NCI-H1417 (cell line): Measurements from ENCODE around the gene SPSB1.

Experiments used
- DNase-seq, 3 experiments: peaks; one replicate each; lab custom pipeline; 2025; lab: John Stamatoyannopoulos, UW

The SPSB1 gene

DNA sequence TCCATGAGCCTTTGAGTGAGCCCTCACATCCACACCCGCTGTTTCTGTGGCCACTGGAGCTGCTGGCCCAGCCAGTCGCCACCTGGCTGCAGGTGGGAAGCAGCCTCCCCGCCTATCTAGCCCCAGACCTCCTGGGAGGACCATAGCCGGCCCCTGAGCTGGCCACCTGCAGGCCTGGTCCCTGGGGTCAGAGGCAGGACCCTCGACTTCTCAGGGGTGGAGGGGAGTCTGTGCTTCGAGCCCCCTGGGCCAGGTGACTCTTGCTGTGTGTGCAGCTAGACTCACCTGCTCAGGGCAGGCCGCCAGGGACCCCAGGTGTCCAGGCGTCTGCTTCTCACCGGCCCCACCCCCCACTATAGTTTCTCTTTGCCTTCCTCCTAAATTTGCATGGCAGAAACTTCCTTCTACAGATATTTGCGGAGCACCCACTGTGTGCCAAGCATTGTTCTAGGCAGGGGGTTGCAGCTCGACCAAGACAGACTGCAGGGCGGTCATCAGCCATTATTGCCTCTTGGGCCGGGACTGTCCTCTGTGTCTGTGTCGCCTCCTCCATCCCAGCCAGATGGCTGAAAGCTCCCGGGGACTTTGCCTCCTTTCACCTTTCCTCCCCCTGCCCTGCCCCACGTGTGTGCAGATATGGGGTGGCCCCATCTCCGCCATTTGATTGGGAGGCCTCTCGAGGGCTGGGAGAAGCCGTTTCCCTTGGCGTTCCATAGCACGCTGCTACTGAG, 27.3 kb downstream of the SPSB1 start:
- DNase-seq = no peak

DNA sequence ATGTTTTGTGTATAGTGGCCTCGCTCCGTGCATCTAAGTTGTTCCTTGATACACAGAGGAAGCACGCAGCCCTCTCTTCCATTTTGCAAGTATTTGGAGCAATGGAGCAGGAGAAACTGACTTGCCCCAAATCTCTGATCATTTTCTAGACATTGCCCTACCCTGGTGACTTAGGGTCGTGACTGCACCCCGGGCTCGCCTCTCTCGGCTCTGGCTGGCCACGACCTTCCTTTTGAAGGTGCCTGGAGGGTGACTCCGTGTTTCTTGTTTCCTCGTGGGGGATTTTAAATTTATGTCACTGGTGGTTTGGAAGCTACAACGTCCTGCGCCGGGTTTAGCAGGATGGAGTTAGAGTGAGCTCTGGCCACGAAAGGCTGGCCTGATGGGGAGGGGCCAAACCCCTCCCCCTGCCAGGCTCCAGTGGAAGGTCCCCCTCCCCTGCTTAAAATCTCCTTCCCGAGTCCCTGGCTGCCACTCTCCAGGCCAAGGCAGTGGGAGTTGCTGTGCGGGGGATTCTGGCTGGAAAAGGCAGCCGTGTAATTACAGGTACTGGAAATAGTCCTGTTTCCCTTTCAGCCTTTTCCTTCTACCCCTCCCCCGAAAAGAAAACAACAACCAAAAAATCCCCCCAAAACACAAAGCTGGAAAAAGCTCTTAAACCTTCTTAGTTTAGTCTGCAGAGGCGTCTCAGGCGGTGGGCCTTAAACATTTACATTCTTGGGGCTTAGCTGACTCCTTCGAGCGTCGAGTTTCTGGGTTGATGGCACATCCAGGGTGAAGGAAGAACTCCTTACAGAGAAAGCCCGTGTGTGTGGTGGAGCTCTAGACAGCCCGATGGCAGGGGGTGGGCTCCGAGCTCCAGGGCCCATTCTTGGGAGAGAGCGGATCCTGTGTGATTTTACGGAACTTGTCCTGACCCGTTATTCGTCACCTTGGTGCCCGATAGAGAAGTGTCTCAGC, 28.1 kb downstream of the SPSB1 start:
- DNase-seq = peak in 1 of 3 experiments; percentile 9

DNA sequence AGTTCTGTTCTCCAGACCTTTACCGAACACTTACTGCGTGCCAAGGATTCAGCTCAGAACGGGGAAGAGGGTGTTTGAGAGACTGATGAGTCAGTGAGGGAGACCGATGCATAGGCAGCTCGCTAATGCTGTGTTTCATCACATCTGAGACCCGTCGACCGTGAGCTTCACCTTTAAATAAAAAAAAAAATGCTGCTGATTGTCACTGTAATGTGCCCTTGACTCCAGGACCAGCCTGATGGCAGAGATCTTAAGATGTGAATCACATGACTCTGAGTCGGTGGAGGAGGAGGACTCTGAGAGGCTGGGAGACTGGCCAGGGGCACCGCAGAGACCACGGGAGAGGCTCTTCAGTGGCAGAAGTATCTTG, 28.8 kb downstream of the SPSB1 start:
- peak in 1 of 3 experiments; percentile 29 for DNase-seq

DNA sequence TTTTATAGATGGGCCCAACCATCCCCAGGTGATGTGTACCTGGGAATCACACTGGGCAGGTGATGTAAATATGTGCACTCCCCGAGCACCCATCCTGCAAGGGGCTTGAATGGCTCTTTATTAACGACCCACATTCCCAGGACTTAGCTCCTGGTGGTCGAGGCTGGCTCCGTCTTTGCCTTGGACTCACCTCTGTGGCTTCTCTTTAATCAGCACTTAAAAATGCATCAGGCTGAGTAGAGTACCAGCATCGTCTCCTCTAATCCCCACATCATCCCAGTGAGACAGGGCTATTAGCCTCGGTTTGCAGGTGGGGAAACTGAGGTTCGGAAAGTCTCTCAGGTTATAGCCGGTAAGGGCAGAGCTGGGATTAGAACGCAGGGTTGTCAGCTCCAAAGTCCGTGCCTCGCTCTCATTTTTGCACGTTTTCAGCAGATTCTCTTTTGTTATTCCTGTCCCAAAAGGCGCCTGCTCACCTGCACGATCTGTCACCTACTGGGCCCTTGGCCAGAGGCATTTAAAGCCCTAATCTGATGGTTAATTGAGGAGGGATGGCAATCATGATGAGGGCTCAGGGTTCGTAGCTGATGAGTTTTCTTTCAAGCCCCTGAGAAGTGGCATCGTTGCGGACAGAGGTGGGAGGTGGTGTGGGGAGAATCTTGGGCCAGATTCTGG, 29.4 kb downstream of the SPSB1 start:
- DNase-seq = no peak

DNA sequence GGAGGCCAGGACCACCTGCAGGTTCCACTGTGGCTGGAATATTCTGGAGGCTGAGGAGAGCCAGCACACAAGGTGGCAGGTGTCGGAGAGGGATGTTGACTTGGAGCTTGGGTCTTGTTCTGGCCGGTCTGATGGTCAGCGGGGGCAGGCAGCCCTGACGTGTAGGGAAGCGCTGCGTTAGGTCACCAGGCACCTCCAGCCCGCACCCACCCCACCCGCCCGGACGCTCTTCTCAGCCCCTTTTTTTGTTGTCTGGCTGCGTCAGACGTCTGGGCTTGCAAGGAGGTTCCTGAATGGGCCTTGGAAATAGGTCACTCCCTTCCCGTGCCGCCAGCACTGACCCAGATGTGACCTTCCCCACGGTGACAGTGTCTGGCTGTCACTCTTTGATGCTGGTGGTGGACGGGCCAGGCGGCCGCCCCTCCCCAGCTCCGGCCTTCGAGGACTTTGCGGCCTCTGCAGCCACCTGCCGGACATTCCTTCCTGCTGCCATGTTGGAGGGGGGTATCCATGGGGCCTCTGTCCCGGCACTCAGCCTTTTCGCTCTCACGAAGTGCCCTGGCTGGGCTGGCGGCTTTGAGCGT, 30.1 kb downstream of the SPSB1 start:
- DNase-seq = no peak

DNA sequence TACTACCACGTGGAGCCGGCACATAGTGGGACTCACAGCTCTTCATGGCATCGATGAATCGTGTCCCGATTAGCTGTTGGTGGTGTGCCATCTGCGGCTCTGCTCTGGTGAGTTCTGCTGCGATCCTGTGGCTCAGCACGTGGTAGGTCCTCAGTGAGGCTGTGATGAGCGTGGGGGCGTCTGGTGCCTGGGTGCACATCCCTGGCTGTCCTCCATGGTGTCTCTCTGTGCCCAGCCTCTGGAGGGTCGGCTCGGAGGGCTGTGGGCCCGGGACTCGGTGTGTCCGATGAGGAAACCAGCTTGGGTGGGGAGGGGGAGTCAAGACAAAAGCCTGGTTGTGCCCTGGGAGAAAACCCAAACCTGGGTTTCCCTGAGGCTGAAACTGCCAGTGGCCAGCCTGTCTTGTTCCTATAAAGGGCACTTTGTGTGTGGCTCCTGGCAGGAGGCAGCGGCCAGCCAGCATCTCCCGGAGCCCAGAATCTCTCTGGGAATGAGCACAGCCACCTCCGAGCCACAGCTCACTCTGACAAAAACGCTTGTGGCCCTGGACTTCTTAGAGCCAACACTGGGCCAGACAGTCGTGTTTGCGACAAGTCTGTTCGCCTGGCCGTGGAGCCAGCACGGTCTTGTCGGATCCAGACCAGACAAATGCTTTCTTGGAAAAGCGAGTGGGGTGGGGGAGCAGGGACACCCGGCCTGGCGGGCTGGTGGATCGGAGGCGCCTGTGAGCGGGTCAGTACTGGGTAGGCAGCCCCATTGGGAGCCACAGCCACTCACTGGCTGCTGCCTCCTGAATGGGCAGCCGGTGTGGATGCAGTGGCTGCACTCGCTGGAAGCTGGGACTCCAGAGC, 31.8 kb downstream of the SPSB1 start:
- DNase-seq = no peak

DNA sequence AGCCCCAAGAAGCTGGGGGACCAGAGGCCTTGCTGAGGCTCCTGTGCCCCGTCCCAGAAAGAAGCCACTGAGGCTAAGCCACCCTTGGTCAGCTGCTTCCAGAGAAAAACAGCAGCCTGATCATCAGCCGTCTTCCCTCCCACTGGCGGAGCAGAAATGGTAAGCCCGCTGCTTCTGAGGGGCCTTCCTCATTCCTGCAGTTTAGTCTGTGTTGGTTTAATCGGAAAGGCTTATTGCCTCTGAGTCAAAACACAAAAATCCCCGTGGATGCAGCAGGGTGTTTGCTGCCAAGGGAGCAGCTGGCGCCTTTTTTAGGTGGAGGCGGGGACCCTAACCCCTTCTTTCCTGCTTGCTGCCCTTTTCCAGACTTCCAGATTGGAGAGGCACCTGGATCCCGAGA, 33.9 kb downstream of the SPSB1 start:
- no peak for DNase-seq

DNA sequence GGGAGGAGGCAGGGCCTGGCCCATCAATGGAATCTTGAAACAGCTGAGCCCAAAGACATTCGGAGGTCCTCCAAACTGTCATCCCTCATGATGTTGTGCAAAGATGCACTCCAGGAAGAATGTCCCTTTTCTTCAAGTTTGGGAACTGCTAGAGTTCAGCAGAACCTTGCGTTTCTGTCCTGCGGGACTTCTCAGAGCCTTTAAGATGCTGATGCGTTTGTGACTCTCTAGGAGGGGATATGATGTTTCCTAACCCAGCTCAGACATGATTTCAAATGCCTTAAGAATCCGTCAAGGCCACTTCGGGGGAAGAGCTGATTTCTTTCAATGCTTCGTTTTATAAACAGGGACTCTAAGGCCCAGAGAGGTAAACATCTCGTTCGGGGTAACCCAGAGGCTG, 35.5 kb downstream of the SPSB1 start:
- DNase-seq = no peak

DNA sequence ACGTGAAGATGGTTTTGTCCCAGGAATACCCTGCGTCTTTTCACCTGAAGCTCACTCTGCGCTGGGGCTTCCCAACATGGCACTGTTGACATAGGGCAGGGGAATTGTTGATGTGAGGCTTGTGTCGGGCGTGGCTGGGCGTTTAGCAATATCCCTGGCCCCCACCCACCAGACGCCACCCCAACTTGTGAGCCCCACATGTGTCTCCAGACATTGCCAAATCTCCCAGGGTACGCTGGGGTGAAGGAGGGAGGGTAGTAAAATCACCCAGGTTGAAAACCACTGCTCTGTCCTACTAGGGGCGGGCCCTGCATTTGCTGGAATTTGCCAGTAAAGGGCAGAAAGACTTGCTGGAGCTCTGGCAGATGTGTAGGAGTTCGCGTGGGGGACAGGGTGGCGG, 36.0 kb downstream of the SPSB1 start:
- no peak for DNase-seq

DNA sequence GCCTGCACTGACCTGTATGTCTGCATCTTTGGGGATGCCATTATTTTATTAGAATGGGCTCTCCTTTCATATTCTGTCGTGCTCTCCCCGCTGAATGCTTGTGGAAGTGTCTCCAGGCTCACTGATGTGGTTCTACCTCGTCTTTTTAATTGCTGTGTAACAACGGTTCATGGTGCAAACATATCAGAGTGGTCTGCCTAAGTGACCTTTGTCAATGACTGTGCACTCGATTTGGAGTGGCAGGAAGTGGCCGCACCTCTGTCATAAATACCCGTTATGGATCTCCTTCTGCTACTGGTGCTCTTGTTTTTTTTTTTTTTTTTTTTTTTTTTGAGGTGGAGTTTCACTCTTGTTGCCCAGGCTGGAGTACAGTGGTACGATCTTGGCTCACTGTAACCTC, 38.3 kb downstream of the SPSB1 start:
- DNase-seq = peak in 2 of 3 experiments; percentile 5 to 12

DNA sequence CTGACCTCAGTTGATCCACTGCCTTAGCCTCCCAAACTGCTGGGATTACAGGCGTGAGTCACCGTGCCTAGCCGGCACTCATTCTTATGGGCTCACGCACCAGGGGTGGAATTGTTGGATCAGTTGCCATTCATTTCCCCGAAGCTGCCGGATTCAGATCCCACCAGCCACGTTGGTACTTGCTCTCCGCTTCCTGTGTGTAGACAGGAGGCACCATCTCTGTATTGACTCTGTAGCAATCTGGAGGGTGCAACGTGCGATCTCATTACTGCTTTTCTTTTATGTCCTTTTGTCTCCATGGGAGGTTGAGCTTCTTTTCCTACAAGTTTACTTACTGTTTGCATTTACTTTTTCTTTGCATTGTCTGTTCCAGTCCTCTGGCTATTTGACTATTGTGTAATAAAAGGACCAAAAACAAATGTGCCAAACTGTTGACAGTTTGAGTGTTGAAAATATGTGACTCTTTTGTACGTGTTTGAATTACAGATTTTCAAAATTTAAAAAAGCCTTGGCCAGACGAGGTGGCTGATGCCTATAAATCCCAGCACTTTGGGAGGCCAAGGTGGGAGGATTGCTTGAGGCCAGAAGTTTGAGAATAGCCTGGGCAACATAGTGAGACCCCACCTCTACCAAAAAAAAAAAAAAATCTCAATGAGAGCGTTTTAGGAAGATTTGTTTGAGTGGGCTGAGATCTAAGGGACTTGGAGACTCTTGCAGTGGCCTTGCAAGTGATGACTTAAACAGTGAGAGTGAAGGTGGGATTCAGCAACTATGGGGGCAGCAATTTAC, 39.1 kb downstream of the SPSB1 start:
- DNase-seq = no peak

DNA sequence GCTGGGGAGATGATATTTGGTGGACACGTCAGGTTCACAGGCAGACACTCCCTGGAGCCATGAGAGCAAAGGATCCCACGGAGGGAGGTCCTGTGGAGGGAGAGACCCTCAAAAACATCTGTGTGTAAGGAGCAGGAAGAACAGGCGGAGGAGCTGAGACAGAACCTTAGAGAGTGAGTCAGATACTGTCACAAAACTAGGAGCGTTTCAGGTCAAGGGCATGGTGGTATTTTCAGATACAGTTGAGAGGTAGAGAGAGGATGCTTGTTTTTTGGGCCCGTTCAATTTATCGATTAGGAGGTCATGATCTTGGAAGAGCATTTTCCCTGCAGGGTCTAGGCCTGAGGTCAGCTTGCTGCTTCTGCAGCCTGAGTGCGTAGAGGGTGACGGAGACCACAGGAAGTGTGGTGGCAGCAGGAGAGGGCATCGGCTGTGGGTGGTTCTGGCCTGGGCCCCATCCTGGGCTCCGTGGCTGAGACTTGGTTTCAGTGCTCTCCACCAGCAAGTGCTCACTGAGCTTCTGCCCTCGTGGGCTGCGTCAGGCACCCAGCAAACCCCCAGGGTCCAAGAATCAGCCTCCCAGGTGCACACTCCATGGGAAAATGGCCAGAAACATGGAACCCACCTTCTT, 39.9 kb downstream of the SPSB1 start:
- no peak for DNase-seq

DNA sequence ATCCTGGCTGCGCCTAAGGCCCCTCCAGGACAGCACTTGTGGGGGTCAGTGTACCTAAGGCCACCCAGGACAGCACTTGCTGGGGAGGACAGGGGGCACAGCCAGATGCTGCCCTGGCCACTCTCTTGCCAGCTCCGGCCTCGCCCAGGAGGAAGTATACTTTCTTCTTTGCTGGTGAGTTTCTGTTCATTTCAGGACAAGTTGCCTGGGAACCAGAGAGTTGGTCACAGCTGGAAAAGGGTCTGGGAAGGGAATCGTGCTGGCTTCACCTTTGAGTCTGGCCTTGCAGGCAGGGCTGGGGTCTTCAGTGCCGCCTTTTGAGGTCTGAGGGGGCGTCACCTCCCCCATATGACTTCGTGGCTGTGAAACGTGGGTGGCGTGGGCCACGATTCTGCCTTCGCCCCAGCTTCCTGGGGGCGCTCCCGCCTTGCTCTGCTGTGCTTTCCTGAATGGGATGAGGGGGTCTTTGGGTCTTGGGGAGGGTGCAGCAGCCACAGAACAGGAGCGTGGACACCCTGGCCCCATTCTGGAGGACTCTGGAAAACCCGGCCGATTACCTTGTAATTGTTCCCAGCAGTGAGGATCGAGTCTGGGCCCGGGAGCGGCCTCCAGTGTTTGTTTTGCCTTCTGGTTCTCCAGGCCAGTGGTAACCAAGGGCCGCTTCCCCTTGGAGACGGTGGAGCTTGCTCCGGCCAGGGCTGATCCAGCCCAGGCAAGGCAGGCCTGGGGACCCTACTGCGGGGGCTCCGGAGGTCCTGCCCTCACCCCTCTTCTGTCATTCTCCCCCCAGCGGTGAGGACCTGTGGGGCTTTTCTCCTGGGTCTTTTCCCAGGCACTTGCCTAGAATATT, 45.9 kb downstream of the SPSB1 start:
- peak in 1 of 3 experiments; percentile 10 for DNase-seq

DNA sequence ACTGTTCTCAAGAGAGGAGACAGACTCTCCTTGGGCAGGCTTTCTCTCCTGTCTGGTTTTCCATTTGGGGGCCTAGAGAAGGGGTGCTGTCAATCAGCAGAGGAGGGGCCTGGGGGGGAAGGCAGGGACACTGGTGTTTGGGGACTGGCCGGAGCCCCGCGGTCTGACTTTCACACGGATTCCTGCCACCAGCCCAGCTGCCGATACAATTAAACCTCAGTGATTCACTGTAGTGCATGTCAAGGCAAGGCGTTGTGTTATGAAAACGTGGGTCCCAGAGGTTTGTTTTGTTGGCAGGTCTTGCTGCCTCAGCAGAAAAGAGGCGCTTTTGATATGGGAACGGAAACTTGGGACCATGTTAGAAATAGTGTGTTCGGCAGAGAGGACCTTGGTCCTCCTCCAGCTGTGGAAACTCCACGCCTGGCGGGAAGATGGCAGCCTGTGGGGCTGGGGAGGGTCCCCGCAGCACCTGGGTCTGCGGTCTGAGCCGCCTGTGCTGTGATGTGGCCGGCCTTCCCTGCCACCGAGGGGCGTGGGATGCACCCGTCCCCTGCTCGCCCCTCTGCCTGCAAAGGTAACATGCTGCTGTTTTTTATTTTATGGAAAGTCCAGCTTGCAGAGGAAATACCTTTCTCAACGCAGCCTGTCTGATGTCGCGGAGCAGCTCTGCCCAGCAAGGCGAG, 47.6 kb downstream of the SPSB1 start:
- DNase-seq = no peak

DNA sequence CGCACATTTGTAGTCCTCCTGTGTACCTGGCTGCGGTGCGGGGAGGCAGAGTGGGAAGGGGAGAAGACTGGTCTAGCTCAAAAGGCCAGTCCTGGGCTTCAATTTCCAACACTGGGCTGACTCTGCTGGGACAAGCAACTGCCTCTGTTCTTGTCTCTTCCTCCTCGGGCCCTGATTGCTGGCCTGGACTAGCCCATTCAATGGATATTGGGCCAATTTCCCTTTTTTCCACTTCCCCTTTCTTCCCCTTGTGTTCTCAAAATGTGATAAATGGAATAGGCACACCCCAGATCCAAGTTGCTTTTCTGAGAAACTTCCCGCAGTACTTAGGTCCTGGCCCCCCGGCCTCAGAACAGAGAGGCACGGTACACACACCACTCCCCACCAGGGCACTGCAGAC, 48.2 kb downstream of the SPSB1 start:
- DNase-seq = no peak

DNA sequence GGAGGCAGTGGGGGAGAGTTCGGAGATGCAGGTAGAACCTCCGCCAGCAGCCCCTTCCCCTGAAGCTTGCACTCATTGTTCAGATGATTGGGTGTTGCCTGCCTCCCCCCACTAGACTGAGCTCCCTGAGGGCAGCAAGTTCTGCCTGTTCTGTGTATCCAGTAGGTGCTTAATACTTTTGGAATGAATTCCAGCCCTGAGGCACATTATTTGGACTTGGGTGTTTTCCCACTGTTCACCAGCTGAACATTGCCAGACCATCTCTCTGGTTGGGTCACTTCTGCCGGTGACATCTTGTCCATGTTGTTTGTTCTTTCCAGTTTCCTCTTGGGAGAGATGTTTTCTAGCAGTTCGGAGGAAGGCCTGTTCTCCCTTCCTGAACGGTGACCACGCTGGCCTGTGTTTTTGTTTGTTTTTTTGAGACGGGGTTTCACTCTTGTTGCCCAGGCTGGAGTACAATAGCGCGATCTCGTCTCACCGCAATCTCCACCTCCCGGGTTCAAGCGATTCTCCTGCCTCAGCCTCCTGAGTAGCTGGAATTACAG, 48.7 kb downstream of the SPSB1 start:
- no peak for DNase-seq

DNA sequence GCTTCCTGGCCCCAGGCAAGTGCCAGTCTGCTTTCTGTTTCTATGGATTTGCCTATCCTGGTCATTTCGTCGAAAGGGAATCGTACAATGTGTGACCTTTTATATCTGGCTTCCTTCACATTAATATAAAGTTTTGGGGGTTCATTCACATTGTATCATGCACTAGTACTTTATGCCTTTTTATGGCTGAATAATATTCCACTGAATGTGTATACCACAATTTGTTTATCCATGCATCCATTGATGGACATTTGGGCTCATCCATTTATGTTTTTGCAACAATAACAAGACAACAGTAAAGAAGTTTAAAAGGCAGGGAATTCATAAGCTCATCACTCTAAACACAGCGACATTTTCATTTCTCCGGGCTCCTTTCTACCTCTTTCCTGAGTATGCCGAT, 50.6 kb downstream of the SPSB1 start:
- DNase-seq = no peak
